ENCODE data around the gene RNASE8.

GRCh38 chr14:21093769-21094681 lies 36.4 kb downstream of the RNASE8 start:
- TF ChIP-seq TAF1 (IDR thresholded peaks at IDR 0.05; ENCODE audit: low read depth, low read length) (0 out of 2 replicates have a peak, but pooled peaks have one; percentile 28), POLR2AphosphoS5 (IDR thresholded peaks at IDR 0.05; ENCODE audit: low read depth, low read length) (peak; percentile 20; the same call in 1 of the 2 replicates), POLR2A (IDR thresholded peaks at IDR 0.05; ENCODE audit: control extremely low read depth in 1 of 2, low read depth in 2 of 2, low read length in 2 of 2) (0 out of 3 replicates have a peak, but pooled peaks of 1 of the 2 experiments have one; percentile 48), CTCF (IDR thresholded peaks at IDR 0.05; ENCODE audit: control extremely low read depth in 1 of 3, insufficient read depth in 1 of 3, low read depth in 1 of 3, low read length in 3 of 3) (peak; percentile 57 to 64 (median 58)), BACH1 (IDR thresholded peaks at IDR 0.05; ENCODE audit: low read length) (no peak), EZH2 (IDR thresholded peaks at IDR 0.05; ENCODE audit: low read depth, low read length, severe bottlenecking) (no peak)
